HG03571 (cell line): ENCODE data around the gene FBLIM1.

Experiments
- ATAC-seq: cut with Tn5 transposase; IDR thresholded peaks from one replicate; pipeline ENCODE4 v1.9.1; 2021; ENCODE audit not compliant: unreplicated experiment

The FBLIM1 gene

GRCh38 chr1:15744122-15744679 lies 14.4 kb upstream of the FBLIM1 start:
- ATAC-seq = no peak

- no peak for ATAC-seq
Measured at GRCh38 chr1:15747378-15747777, 11.2 kb upstream of the FBLIM1 start.

- ATAC-seq = no peak
Measured at GRCh38 chr1:15748264-15748663, 10.3 kb upstream of the FBLIM1 start.

- ATAC-seq = no peak
Measured at GRCh38 chr1:15748690-15749398, 9.8 kb upstream of the FBLIM1 start.

- ATAC-seq = no peak
Measured at GRCh38 chr1:15749399-15750291, 8.9 kb upstream of the FBLIM1 start.

GRCh38 chr1:15750924-15751323 lies 7.7 kb upstream of the FBLIM1 start:
- ATAC-seq = no peak

GRCh38 chr1:15751717-15752116 lies 6.9 kb upstream of the FBLIM1 start:
- ATAC-seq = no peak

- ATAC-seq = no peak
Measured at GRCh38 chr1:15753776-15754175, 4.8 kb upstream of the FBLIM1 start.

- ATAC-seq = no peak
Measured at GRCh38 chr1:15755021-15755645, 3.5 kb upstream of the FBLIM1 start.

GRCh38 chr1:15755646-15756040 lies 3.0 kb upstream of the FBLIM1 start:
- no peak for ATAC-seq

GRCh38 chr1:15756143-15757015 lies 2.2 kb upstream of the FBLIM1 start:
- no peak for ATAC-seq

GRCh38 chr1:15757016-15757543 lies 1.5 kb upstream of the FBLIM1 start:
- no peak for ATAC-seq

GRCh38 chr1:15757575-15758342 lies 836 bp upstream of the FBLIM1 start:
- ATAC-seq = no peak

GRCh38 chr1:15758953-15759661 lies 512 bp downstream of the FBLIM1 start:
- no peak for ATAC-seq

- no peak for ATAC-seq
Measured at GRCh38 chr1:15760520-15761211, 2.1 kb downstream of the FBLIM1 start.

GRCh38 chr1:15761366-15762128 lies 3.0 kb downstream of the FBLIM1 start:
- no peak for ATAC-seq

- no peak for ATAC-seq
Measured at GRCh38 chr1:15762546-15762945, 4.0 kb downstream of the FBLIM1 start.
